Mesendoderm (in vitro differentiated cells): ENCODE results near the gene NRSN2.

ENCODE experiments used
- DNase-seq: peaks from one replicate; pipeline ENCODE4 v3.0.0; 2013
- H2AK5ac ChIP-seq: 2 replicates; pipeline ENCODE4 v1.6.1; 2013; ENCODE audit warnings: low read length, inconsistent platforms
- H2BK120ac ChIP-seq: 2 replicates; pipeline ENCODE4 v1.6.1; 2013; ENCODE audit warnings: low read depth, mild to moderate bottlenecking, low read length, moderate library complexity, mixed read lengths
- H2BK15ac ChIP-seq: replicated peaks from 2 replicates; pipeline ENCODE4 v1.6.1; 2013; ENCODE audit warnings: low read depth, mild to moderate bottlenecking, moderate library complexity
- H2BK5ac ChIP-seq: 2 replicates; pipeline ENCODE4 v1.6.1; 2013; ENCODE audit warnings: low read length, inconsistent platforms
- H3K18ac ChIP-seq: 2 replicates; pipeline ENCODE4 v1.6.1; 2013; ENCODE audit warnings: mild to moderate bottlenecking, low read length, mixed read lengths
- H3K23ac ChIP-seq: one replicate; pipeline ENCODE4 v1.6.1; 2013; ENCODE audit warnings: low read length
- H3K27ac ChIP-seq: 2 replicates; pipeline ENCODE4 v1.5.1; 2013; ENCODE audit warnings: low read depth, mild to moderate bottlenecking, inconsistent platforms, low read length, moderate library complexity
- H3K27me3 ChIP-seq: 2 replicates; pipeline ENCODE4 v1.6.1; 2013; ENCODE audit warnings: low read length, control low read depth, mild to moderate bottlenecking, inconsistent platforms; ENCODE audit not compliant: insufficient read depth, poor library complexity
- H3K36me3 ChIP-seq: 2 replicates; pipeline ENCODE4 v1.6.1; 2013; ENCODE audit warnings: low read length, inconsistent platforms; ENCODE audit not compliant: control insufficient read depth, insufficient read depth
- H3K4ac ChIP-seq: one replicate; pipeline ENCODE4 v1.6.1; 2013; ENCODE audit warnings: low read depth, mild to moderate bottlenecking, low read length, moderate library complexity
- H3K4me1 ChIP-seq: 2 replicates; pipeline ENCODE4 v1.6.1; 2013; ENCODE audit warnings: low read depth, low read length, inconsistent platforms; ENCODE audit not compliant: control insufficient read depth
- H3K4me2 ChIP-seq: 2 replicates; pipeline ENCODE4 v1.6.1; 2013; ENCODE audit warnings: low read length
- H3K4me3 ChIP-seq: 2 replicates; pipeline ENCODE4 v1.5.1; 2013; ENCODE audit warnings: mild to moderate bottlenecking, low read length
- H3K56ac ChIP-seq: one replicate; pipeline ENCODE4 v1.6.1; 2013; ENCODE audit warnings: low read length
- H3K79me1 ChIP-seq: 2 replicates; pipeline ENCODE4 v1.6.1; 2013; ENCODE audit warnings: low read length, inconsistent platforms
- H3K79me2 ChIP-seq: 2 replicates; pipeline ENCODE4 v1.6.1; 2013; ENCODE audit warnings: mild to moderate bottlenecking, low read length; ENCODE audit not compliant: control insufficient read depth, insufficient read depth
- H3K9ac ChIP-seq: 2 replicates; pipeline ENCODE4 v1.6.1; 2013; ENCODE audit warnings: low read length, inconsistent platforms
- H4K5ac ChIP-seq: one replicate; pipeline ENCODE4 v1.6.1; 2013; ENCODE audit warnings: low read length
- H4K8ac ChIP-seq: one replicate; pipeline ENCODE4 v1.6.1; 2013; ENCODE audit warnings: low read depth, mild to moderate bottlenecking, control low read depth, low read length, moderate library complexity
- WGBS: extraction: QIAGEN DNeasy Blood & Tissue Kit; methylation state at CpG from one replicate; pipeline ENCODE4 v1.1.7; 2013; ENCODE audit warnings: low lambda C conversion rate, missing lambda C conversion rate; ENCODE audit not compliant: insufficient coverage; ENCODE audit errors: extremely low coverage; 5-methylcytosine and 5-hydroxymethylcytosine counted together

Gene NRSN2

GRCh38 chr20:401682-402495, 55.0 kb downstream of the NRSN2 start:
- Histone ChIP-seq H3K4me1 (no peaks in the 10 kb centered on the region), H2BK120ac (no peak overlapping the region), H3K4me3 (no peak overlapping the region), H3K4me2 (no peak overlapping the region), H3K4ac (no peak overlapping the region), H3K23ac (no peak overlapping the region), H3K27me3 (no peaks in the 10 kb centered on the region), H3K18ac (no peak overlapping the region), H3K9ac (no peak overlapping the region), H3K27ac (no peak overlapping the region), H2AK5ac (no peak overlapping the region), H2BK15ac (no peak overlapping the region), H3K79me1 (no peaks in the 10 kb centered on the region), H3K79me2 (no peaks in the 10 kb centered on the region), H3K36me3 (no peaks in the 10 kb centered on the region), H2BK5ac (no peak overlapping the region), H4K5ac (no peak overlapping the region), H3K56ac (no peak overlapping the region), H4K8ac (no peak overlapping the region)
- no CpG with 5 or more reads among the region's 9 CpGs for WGBS
- DNase-seq: peak; percentile 42

GRCh38 chr20:402496-402885, 55.6 kb downstream of the NRSN2 start:
- no peak overlapping the region for H3K27ac ChIP-seq

GRCh38 chr20:402898-403581, 56.1 kb downstream of the NRSN2 start:
- Histone ChIP-seq H3K4me3 (no peak overlapping the region), H3K4me1 (no peaks in the 10 kb centered on the region), H3K18ac (no peak overlapping the region), H3K9ac (no peak overlapping the region), H2BK5ac (no peak overlapping the region), H3K56ac (no peak overlapping the region), H3K27me3 (no peaks in the 10 kb centered on the region), H3K79me2 (no peaks in the 10 kb centered on the region), H4K5ac (no peak overlapping the region), H3K79me1 (no peaks in the 10 kb centered on the region), H4K8ac (no peak overlapping the region), H3K27ac (no peak overlapping the region), H2AK5ac (no peak overlapping the region), H3K4ac (no peak overlapping the region), H3K23ac (no peak overlapping the region), H2BK120ac (no peak overlapping the region), H2BK15ac (no peak overlapping the region), H3K4me2 (no peak overlapping the region), H3K36me3 (no peaks in the 10 kb centered on the region)
- no peak for DNase-seq
- no CpG with 5 or more reads among the region's 6 CpGs for WGBS

More at GRCh38 chr20:402496-402885, 55.6 kb downstream of the NRSN2 start:
- Histone ChIP-seq H2BK120ac (no peak overlapping the region), H3K9ac (no peak overlapping the region), H3K4me1 (no peaks in the 10 kb centered on the region), H3K23ac (no peak overlapping the region), H3K4me3 (no peak overlapping the region), H3K79me2 (no peaks in the 10 kb centered on the region), H3K4ac (no peak overlapping the region), H3K79me1 (no peaks in the 10 kb centered on the region), H3K56ac (no peak overlapping the region), H3K18ac (no peak overlapping the region), H2AK5ac (no peak overlapping the region), H2BK5ac (no peak overlapping the region), H3K4me2 (no peak overlapping the region), H3K36me3 (no peaks in the 10 kb centered on the region), H4K5ac (no peak overlapping the region), H3K27me3 (no peaks in the 10 kb centered on the region), H4K8ac (no peak overlapping the region), H2BK15ac (no peak overlapping the region)
- WGBS: no CpG with 5 or more reads among the region's 2 CpGs
- no peak for DNase-seq

GRCh38 chr20:403582-403957, 56.7 kb downstream of the NRSN2 start:
- Histone ChIP-seq H3K18ac (no peak overlapping the region), H3K56ac (no peak overlapping the region), H3K4me1 (no peaks in the 10 kb centered on the region), H3K4ac (no peak overlapping the region), H4K8ac (no peak overlapping the region), H2BK15ac (no peak overlapping the region), H3K79me1 (peaks cover 2% of the 10 kb centered on the region), H4K5ac (no peak overlapping the region), H3K27ac (no peak overlapping the region), H2AK5ac (no peak overlapping the region), H3K36me3 (no peaks in the 10 kb centered on the region), H2BK5ac (no peak overlapping the region), H3K9ac (no peak overlapping the region), H3K4me3 (no peak overlapping the region), H3K4me2 (no peak overlapping the region), H3K23ac (no peak overlapping the region), H2BK120ac (no peak overlapping the region), H3K27me3 (no peaks in the 10 kb centered on the region), H3K79me2 (peaks cover 3% of the 10 kb centered on the region)
- no peak for DNase-seq
- WGBS: no CpG with 5 or more reads among the region's 3 CpGs

GRCh38 chr20:404088-404487, 57.2 kb downstream of the NRSN2 start:
- WGBS: no CpG with 5 or more reads among the region's 4 CpGs
- H3K4me1 ChIP-seq: peaks cover 2% of the 10 kb centered on the region
- no peak overlapping the region for H3K23ac ChIP-seq
- H2BK5ac ChIP-seq: no peak overlapping the region
- H3K36me3 ChIP-seq: no peaks in the 10 kb centered on the region
- H2BK15ac ChIP-seq: no peak overlapping the region
- H3K56ac ChIP-seq: no peak overlapping the region
- H4K8ac ChIP-seq: no peak overlapping the region
- H3K27ac ChIP-seq: no peak overlapping the region
- no peak overlapping the region for H3K18ac ChIP-seq
- H3K4ac ChIP-seq: no peak overlapping the region
- H3K27me3 ChIP-seq: no peaks in the 10 kb centered on the region
- H3K4me2 ChIP-seq: no peak overlapping the region
- H2BK120ac ChIP-seq: no peak overlapping the region
- DNase-seq: no peak
- H3K79me1 ChIP-seq: peaks cover 6% of the 10 kb centered on the region
- H3K4me3 ChIP-seq: no peak overlapping the region
- no peak overlapping the region for H2AK5ac ChIP-seq
- no peak overlapping the region for H3K9ac ChIP-seq
- H4K5ac ChIP-seq: no peak overlapping the region
- peaks cover 8% of the 10 kb centered on the region for H3K79me2 ChIP-seq
